GM12878 (cell line): ENCODE results near the gene MAD2L2. TPM values are rescaled to one million over a fixed set of nuclear protein-coding genes. Genes with fewer than 3 reads are reported as not detected.

Source experiments
- ATAC-seq: fragments of 200-7000 bp; cut with Tn5 transposase; 3 replicates; pipeline ENCODE4 v1.9.1; 2020; ENCODE audit warnings: mild to moderate bottlenecking, moderate library complexity
- BruUV-seq: library from RNA; stranded (reverse); fragments of 400-500 nt; replicated peaks from 2 replicates; lab custom pipeline; 2021; lab: Mats Ljungman, UMichigan
- CTCF ChIA-PET: fragments of 300-600 bp; sonication (Branson Sonifier 250); formaldehyde crosslinking; extraction: SDS; loops from one replicate; lab custom pipeline; 2021; ENCODE audit warnings: inconsistent platforms; lab: Yijun Ruan, JAX
- POLR2A ChIA-PET: fragments of 350-600 bp; formaldehyde crosslinking; extraction: SDS; loops from one replicate; lab custom pipeline; 2021; ENCODE audit warnings: inconsistent platforms; lab: Charles Lee
- RAD21 ChIA-PET: fragments of 300-600 bp; sonication (Branson Sonifier 250); formaldehyde crosslinking; loops from one replicate; lab custom pipeline; 2023; ENCODE audit warnings: antibody characterized with exemption; ENCODE audit not compliant: unreplicated experiment; lab: Charles Lee
- SMC1A ChIA-PET: fragments of 300-600 bp; sonication (Branson Sonifier 250); formaldehyde crosslinking; loops from one replicate; lab custom pipeline; 2023; ENCODE audit not compliant: unreplicated experiment, uncharacterized antibody; lab: Charles Lee
- DNase-seq: peaks from one replicate; pipeline ENCODE4 v3.0.0-alpha.2; 2011; ENCODE audit warnings: low read depth, low spot score
- FAIRE-seq: peaks from 3 replicates; lab custom pipeline; 2011; peaks lifted over from hg19 to GRCh38; lab: Jason Lieb, UNC
- H2AFZ ChIP-seq: 2 replicates; pipeline ENCODE4 v1.6.0; 2011; ENCODE audit warnings: low read depth, low read length, control low read depth; ENCODE audit not compliant: control insufficient read depth
- H3K27ac ChIP-seq: 2 replicates; pipeline ENCODE4 v1.5.1; 2011; ENCODE audit warnings: control low read depth; ENCODE audit not compliant: control insufficient read depth, insufficient read depth
- H3K27me3 ChIP-seq, 2 experiments: replicated peaks in 1 of 2; 2 replicates each; pipeline versions ENCODE4 v1.6.0 to v1.6.1; 2011; ENCODE audit warnings: low read length in 1 of 2; ENCODE audit not compliant: control insufficient read depth in 2 of 2, insufficient read depth in 2 of 2
- H3K36me3 ChIP-seq, 2 experiments: 2 replicates each; pipeline ENCODE4 v1.5.1; 2011; ENCODE audit warnings: low read length in 1 of 2; ENCODE audit not compliant: control insufficient read depth in 2 of 2, insufficient read depth in 2 of 2
- H3K4me1 ChIP-seq: 2 replicates; pipeline ENCODE4 v1.6.1; 2011; ENCODE audit warnings: mild to moderate bottlenecking, low read length, moderate library complexity, mixed read lengths; ENCODE audit not compliant: control insufficient read depth, insufficient read depth
- H3K4me2 ChIP-seq: 2 replicates; pipeline ENCODE4 v1.6.0; 2011; ENCODE audit warnings: control low read depth; ENCODE audit not compliant: control insufficient read depth, insufficient read depth
- H3K4me3 ChIP-seq: fragments of 200-600 bp; sonication (generic); 2 replicates; pipeline ENCODE4 v1.5.1; 2016
- H3K79me2 ChIP-seq: 2 replicates; pipeline ENCODE4 v1.6.0; 2011; ENCODE audit warnings: low read length; ENCODE audit not compliant: control insufficient read depth, insufficient read depth
- H3K9ac ChIP-seq: 2 replicates; pipeline ENCODE4 v1.8.0; 2011; ENCODE audit warnings: low read length, control low read depth, mixed read lengths; ENCODE audit not compliant: control insufficient read depth, insufficient read depth
- H3K9me3 ChIP-seq: replicated peaks from 3 replicates; pipeline ENCODE4 v1.5.1; 2011; ENCODE audit warnings: mild to moderate bottlenecking, low read length; ENCODE audit not compliant: control insufficient read depth, insufficient read depth
- H4K20me1 ChIP-seq: 2 replicates; pipeline ENCODE4 v1.6.0; 2011; ENCODE audit not compliant: control insufficient read depth, insufficient read depth
- HDAC6 ChIP-seq: fragments of 200-600 bp; sonication (generic); IDR thresholded peaks from one replicate; pipeline ENCODE4 v1.8.0; 2017; ENCODE audit warnings: antibody characterized with exemption; ENCODE audit not compliant: unreplicated experiment
- KLF5 ChIP-seq: fragments of 450-650 bp; IDR thresholded peaks from 2 replicates; pipeline ENCODE4 v1.6.1; 2014; ENCODE audit warnings: mild to moderate bottlenecking; ENCODE audit not compliant: partially characterized antibody
- NFYB ChIP-seq: IDR thresholded peaks from 2 replicates; pipeline ENCODE4 v1.6.1; 2011; ENCODE audit warnings: low read depth, mild to moderate bottlenecking, low read length, improper control_type of control experiment, moderate library complexity; ENCODE audit not compliant: insufficient read depth
- NR2C2 ChIP-seq: IDR thresholded peaks from 2 replicates; pipeline ENCODE4 v1.6.1; 2011; ENCODE audit warnings: borderline replicate concordance, low read depth; ENCODE audit not compliant: control insufficient read depth, insufficient read length
- POU2F2 ChIP-seq: IDR thresholded peaks from 3 replicates; pipeline ENCODE4 v1.6.1; 2011; ENCODE audit warnings: low read depth, mild to moderate bottlenecking, low read length, borderline replicate concordance
- SREBF1 ChIP-seq: IDR thresholded peaks from 2 replicates; pipeline ENCODE4 v1.6.1; 2012; ENCODE audit warnings: mild to moderate bottlenecking, low read length
- WGBS: methylation state at CpG from one replicate; pipeline ENCODE4 v1.1.6; 2016; ENCODE audit warnings: low lambda C conversion rate; ENCODE audit not compliant: insufficient replicate concordance, insufficient coverage; ENCODE audit errors: missing lambda C conversion rate; 5-methylcytosine and 5-hydroxymethylcytosine counted together
- in situ Hi-C: fragments of 300-500 bp; cut with MboI; formaldehyde crosslinking; loops from 9 replicates; pipeline ENCODE4 v1.14.3; 2018; ENCODE audit warnings: mixed read lengths
- intact Hi-C: fragments of 100-400 bp; cut with micrococcal nuclease; formaldehyde crosslinking; loops from one replicate; pipeline ENCODE4 v1.14.2; 2022; ENCODE audit not compliant: unreplicated experiment
- polyA plus RNA-seq, 11 experiments: library from polyadenylated mRNA; depleted of rRNA in 4 of 11; unstranded in 6 of 11; stranded (reverse) in 5 of 11; fragments of >200 nt; fragmentation: Nextera tagmentation in 4 of 11; fragmentation: Illumina TruSeq in 1 of 11; extraction: Ambion mirVana in 4 of 11; extraction: Trizol in 1 of 11; gene quantifications; 1 replicate in 1 of 11; 2 replicates in 10 of 11; pipeline versions ENCODE4 v1.2.1 to v1.2.3, GENCODE V29; 2011 to 2016; ENCODE audit warnings: inconsistent platforms in 2 of 11, missing spikeins in 2 of 11, low read depth in 1 of 11
- total RNA-seq, 4 experiments: library from RNA; depleted of rRNA in 3 of 4; stranded (reverse); fragments of >200 nt in 3 of 4; fragmentation: Illumina TruSeq in 1 of 4; extraction: Trizol in 1 of 4; gene quantifications; 2 replicates each; pipeline versions ENCODE4 v1.2.1 to v1.2.3, GENCODE V29; 2013 to 2021

The MAD2L2 gene
- total and polyA plus RNA-seq, 10 of the 15 experiments (the other 5 are each of a cell fraction or from before 2014, with no cell fraction given): 3.5 to 95.0 (median 53.2) TPM

- ChIA-PET CTCF (interaction anchor here (1.1 to 2.5 kb wide), 3 partner anchors 14 to 50 kb away, joined by 3 to 7 read pairs (median 4); no protein-coding TSS in a partner anchor), RAD21 (interaction anchor here (1.0 kb wide), 1 partner anchor 60 kb away, joined by 3 read pairs; no protein-coding TSS in a partner anchor), POLR2A (interaction anchor here (0.6 kb wide), 1 partner anchor 42 kb away, joined by 3 read pairs; no protein-coding TSS in a partner anchor), SMC1A (interaction anchor here (1.0 kb wide), 1 partner anchor 60 kb away, joined by 3 read pairs; no protein-coding TSS in a partner anchor)
- Histone ChIP-seq H2AFZ (no peak overlapping the region), H3K4me1 (peaks cover 5% of the 10 kb centered on the region), H3K79me2 (peaks cover under 1% of the 10 kb centered on the region; the same call in 1 of the 2 replicates), H3K9me3 (no peaks in the 10 kb centered on the region), H3K36me3 (peaks cover 0 to 5% of the 10 kb centered on the region in 2 experiments; a peak in 1 of 4 replicates), H3K4me3 (no peak overlapping the region), H3K27me3 (no peaks in the 10 kb centered on the region), H3K4me2 (no peak overlapping the region), H4K20me1 (no peaks in the 10 kb centered on the region), H3K27ac (no peak overlapping the region), H3K9ac (no peak overlapping the region)
- ATAC-seq: no peak
- TF ChIP-seq NFYB (no peak), SREBF1 (no peak), HDAC6 (no peak), POU2F2 (no peak), KLF5 (no peak)
- intact Hi-C loops (no loop called here), in situ Hi-C loops (loop anchor here (5.0 kb wide), 1 partner anchor 58 kb away; no protein-coding TSS in a partner anchor)
- WGBS: 85% methylated on average over 4 of the region's 4 CpGs
- no TSS peak for BruUV-seq
- DNase-seq: no peak
- FAIRE-seq: no peak
Observed at GRCh38 chr1:11659748-11660147, 21.2 kb downstream of the MAD2L2 start.

GRCh38 chr1:11658542-11658941 lies 22.4 kb downstream of the MAD2L2 start:
- Histone ChIP-seq H3K4me3 (no peak overlapping the region), H2AFZ (no peak overlapping the region), H4K20me1 (no peaks in the 10 kb centered on the region), H3K27me3 (no peaks in the 10 kb centered on the region), H3K27ac (no peak overlapping the region), H3K4me2 (no peak overlapping the region), H3K9me3 (no peaks in the 10 kb centered on the region), H3K9ac (no peak overlapping the region), H3K36me3 (peaks cover 0 to 5% of the 10 kb centered on the region in 2 experiments; a peak in 1 of 4 replicates), H3K4me1 (peaks cover 5% of the 10 kb centered on the region), H3K79me2 (no peaks in the 10 kb centered on the region)
- ChIA-PET RAD21 (no interaction called here), POLR2A (no interaction called here), CTCF (interaction anchor here (0.6 to 1.9 kb wide), 2 partner anchors 51 to 1078 kb away, joined by 3 to 4 read pairs; no protein-coding TSS in a partner anchor), SMC1A (no interaction called here)
- in situ Hi-C loops (loop anchor here (5.0 kb wide), 1 partner anchor 59 kb away; no protein-coding TSS in a partner anchor), intact Hi-C loops (no loop called here)
- DNase-seq (no peak), FAIRE-seq (no peak), ATAC-seq (no peak)
- no peak for TF ChIP-seq NR2C2
- 77% methylated on average over 16 of the region's 23 CpGs for WGBS
- BruUV-seq: no TSS peak
